ENCODE results near the gene CHST15. TPM values are rescaled to one million over a fixed set of nuclear protein-coding genes. Genes with fewer than 3 reads are reported as not detected.

The CHST15 gene
- total RNA-seq, 2 donors from 2014 or later: 4.7 to 10.2 TPM

GRCh38 chr10:124076148-124076733 is 17.2 kb downstream of the CHST15 start:
- no peak for DNase-seq

GRCh38 chr10:124075231-124075955 is 18.0 kb downstream of the CHST15 start:
- Histone ChIP-seq H3K36me3 (no peaks in the 10 kb centered on the region), H3K27ac (no peak overlapping the region), H3K4me1 (no peaks in the 10 kb centered on the region), H3K4me3 (no peak overlapping the region), H3K27me3 (no peaks in the 10 kb centered on the region), H3K9me3 (no peaks in the 10 kb centered on the region), H3K9ac (ENCODE audit: low read depth in 2 of 2, low read length in 2 of 2) (no peak overlapping the region)
- intact Hi-C loops (cut with DNase I): no loop called here
- no peak for DNase-seq
- TF ChIP-seq CTCF (IDR thresholded peaks at IDR 0.05): no peak

More at GRCh38 chr10:124076148-124076733, 17.2 kb downstream of the CHST15 start:
- TF ChIP-seq CTCF (IDR thresholded peaks at IDR 0.05): no peak
- no peaks in the 10 kb centered on the region for H3K4me1 ChIP-seq
- no peak overlapping the region for H3K4me3 ChIP-seq
- no peak overlapping the region for H3K9ac ChIP-seq (ENCODE audit: low read depth in 2 of 2, low read length in 2 of 2)
- H3K9me3 ChIP-seq: no peaks in the 10 kb centered on the region
- H3K36me3 ChIP-seq: no peaks in the 10 kb centered on the region
- intact Hi-C loops (cut with DNase I): no loop called here
- H3K27ac ChIP-seq: no peak overlapping the region
- H3K27me3 ChIP-seq: no peaks in the 10 kb centered on the region

GRCh38 chr10:124074501-124075109 is 18.8 kb downstream of the CHST15 start:
- no peaks in the 10 kb centered on the region for H3K27me3 ChIP-seq
- H3K36me3 ChIP-seq: no peaks in the 10 kb centered on the region
- no peak for DNase-seq
- no peak overlapping the region for H3K4me3 ChIP-seq
- H3K4me1 ChIP-seq: no peaks in the 10 kb centered on the region
- no peak overlapping the region for H3K27ac ChIP-seq
- H3K9ac ChIP-seq (ENCODE audit: low read depth in 2 of 2, low read length in 2 of 2): no peak overlapping the region
- no peaks in the 10 kb centered on the region for H3K9me3 ChIP-seq
- TF ChIP-seq CTCF (IDR thresholded peaks at IDR 0.05): no peak
- intact Hi-C loops (cut with DNase I): no loop called here

- TF ChIP-seq CTCF (IDR thresholded peaks at IDR 0.05): no peak
- intact Hi-C loops (cut with DNase I): no loop called here
- Histone ChIP-seq H3K9ac (ENCODE audit: low read depth in 2 of 2, low read length in 2 of 2) (no peak overlapping the region), H3K4me3 (no peak overlapping the region), H3K36me3 (no peaks in the 10 kb centered on the region), H3K4me1 (no peaks in the 10 kb centered on the region), H3K27me3 (no peaks in the 10 kb centered on the region), H3K9me3 (no peaks in the 10 kb centered on the region), H3K27ac (no peak overlapping the region)
- no peak for DNase-seq
Observed at GRCh38 chr10:124073978-124074377, 19.4 kb downstream of the CHST15 start.

- Histone ChIP-seq H3K9ac (ENCODE audit: low read depth in 2 of 2, low read length in 2 of 2) (no peak overlapping the region), H3K4me3 (no peak overlapping the region), H3K9me3 (no peaks in the 10 kb centered on the region), H3K4me1 (no peaks in the 10 kb centered on the region), H3K27me3 (no peaks in the 10 kb centered on the region), H3K27ac (no peak overlapping the region), H3K36me3 (no peaks in the 10 kb centered on the region)
- intact Hi-C loops (cut with DNase I): no loop called here
- no peak for TF ChIP-seq CTCF (IDR thresholded peaks at IDR 0.05)
- DNase-seq: no peak
Observed at GRCh38 chr10:124072541-124072940, 20.9 kb downstream of the CHST15 start.

Measured in colonic mucosa (tissue), 4 donors.